Activated T-cell treated with anti-CD3 and anti-CD28 coated beads, Interleukin-2, amount 50 U/mL, for 24 hours (primary cell): ENCODE measurements around the gene PTPRM.
"Not testable (repeated sequence)": the region's sequence is repeated elsewhere in the genome, so short reads cannot be mapped to it uniquely, and the experiment has no call there.

Source experiments
- DNase-seq: peaks from one replicate; pipeline ENCODE4 v3.0.0-alpha.2; 2020
- H3K27ac Mint-ChIP-seq: 2 replicates; pipeline ENCODE4 v1.8.0; 2020; ENCODE audit warnings: mild to moderate bottlenecking, mixed read lengths
- H3K27me3 Mint-ChIP-seq: 2 replicates; pipeline ENCODE4 v1.8.0; 2020; ENCODE audit warnings: mixed read lengths
- H3K36me3 Mint-ChIP-seq: 2 replicates; pipeline ENCODE4 v1.8.0; 2020; ENCODE audit warnings: low read depth, mixed read lengths
- H3K4me1 Mint-ChIP-seq: 2 replicates; pipeline ENCODE4 v1.8.0; 2020; ENCODE audit warnings: low read depth, mixed read lengths
- H3K4me3 Mint-ChIP-seq: 2 replicates; pipeline ENCODE4 v1.8.0; 2020; ENCODE audit warnings: mild to moderate bottlenecking, moderate library complexity, mixed read lengths
- H3K9me3 Mint-ChIP-seq: 2 replicates; pipeline ENCODE4 v1.8.0; 2020; ENCODE audit warnings: mixed read lengths

PTPRM gene

DNA sequence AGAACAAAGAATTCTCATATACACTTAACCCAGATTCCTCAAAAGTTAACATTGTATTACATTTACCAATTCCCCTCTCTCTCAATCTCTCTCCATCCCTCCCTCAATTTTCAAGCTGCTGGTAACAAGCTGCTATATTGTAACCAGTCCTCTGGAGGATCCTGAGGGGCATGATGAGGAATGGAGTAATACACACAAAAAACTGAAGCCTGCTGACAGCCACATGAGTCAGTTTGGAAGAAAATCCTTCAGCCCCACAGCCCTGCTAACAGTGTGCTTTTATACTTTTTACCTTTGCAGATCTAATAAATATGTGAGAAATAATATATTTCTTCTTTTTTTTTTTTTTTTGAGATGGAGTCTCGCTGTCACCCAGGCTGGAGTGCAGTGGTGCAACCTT is 876.4 kb downstream of the PTPRM start:
- no peak overlapping the region for H3K27ac Mint-ChIP-seq
- H3K9me3 Mint-ChIP-seq = peaks cover 10% of the 10 kb centered on the region
- no peaks in the 10 kb centered on the region for H3K27me3 Mint-ChIP-seq
- DNase-seq = no peak
- no peaks in the 10 kb centered on the region for H3K36me3 Mint-ChIP-seq
- no peak overlapping the region for H3K4me3 Mint-ChIP-seq
- H3K4me1 Mint-ChIP-seq = no peaks in the 10 kb centered on the region

DNA sequence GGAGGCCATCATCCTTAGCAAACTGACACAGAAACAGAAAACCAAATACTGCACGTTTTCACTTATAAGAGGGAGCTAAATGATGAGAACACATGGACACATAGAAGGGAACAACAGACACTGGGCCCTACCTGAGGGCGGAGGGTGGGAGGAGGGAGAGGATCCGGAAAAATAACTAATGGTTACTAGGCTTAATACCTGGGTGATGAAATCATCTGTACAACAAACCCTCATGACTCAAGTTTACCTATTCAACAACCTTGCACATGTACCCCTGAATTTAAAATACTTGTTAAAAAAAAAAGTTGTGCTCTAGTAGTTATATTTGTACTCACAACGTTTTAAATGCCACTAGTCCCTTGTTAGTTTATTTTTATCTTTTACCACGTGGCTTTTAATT is 879.8 kb downstream of the PTPRM start:
- H3K9me3 Mint-ChIP-seq, DNase-seq, H3K4me1 Mint-ChIP-seq, H3K36me3 Mint-ChIP-seq, H3K27ac Mint-ChIP-seq, H3K27me3 Mint-ChIP-seq, H3K4me3 Mint-ChIP-seq: not testable (repeated sequence)

DNA sequence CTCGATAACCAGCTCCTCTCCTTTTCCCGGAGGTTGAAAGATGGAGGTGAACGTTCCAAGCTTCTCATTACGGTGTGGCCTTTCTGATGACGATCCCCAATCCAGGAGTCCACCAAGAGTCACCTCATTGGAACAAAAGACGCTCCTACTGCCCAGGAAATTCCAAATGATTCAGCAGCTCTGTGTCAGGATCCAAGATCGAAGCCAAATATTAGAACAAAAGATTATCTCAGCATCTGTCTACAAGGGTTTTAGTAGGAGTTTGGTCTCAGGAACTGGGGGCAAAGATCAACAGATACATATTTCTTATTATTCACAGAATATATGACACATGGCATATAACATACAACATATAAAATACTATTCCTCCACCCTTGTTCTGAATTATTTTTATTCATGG is 881.0 kb downstream of the PTPRM start:
- no peak overlapping the region for H3K4me3 Mint-ChIP-seq
- no peaks in the 10 kb centered on the region for H3K4me1 Mint-ChIP-seq
- no peak for DNase-seq
- no peak overlapping the region for H3K27ac Mint-ChIP-seq
- H3K36me3 Mint-ChIP-seq = no peaks in the 10 kb centered on the region
- no peaks in the 10 kb centered on the region for H3K27me3 Mint-ChIP-seq
- H3K9me3 Mint-ChIP-seq = no peaks in the 10 kb centered on the region

DNA sequence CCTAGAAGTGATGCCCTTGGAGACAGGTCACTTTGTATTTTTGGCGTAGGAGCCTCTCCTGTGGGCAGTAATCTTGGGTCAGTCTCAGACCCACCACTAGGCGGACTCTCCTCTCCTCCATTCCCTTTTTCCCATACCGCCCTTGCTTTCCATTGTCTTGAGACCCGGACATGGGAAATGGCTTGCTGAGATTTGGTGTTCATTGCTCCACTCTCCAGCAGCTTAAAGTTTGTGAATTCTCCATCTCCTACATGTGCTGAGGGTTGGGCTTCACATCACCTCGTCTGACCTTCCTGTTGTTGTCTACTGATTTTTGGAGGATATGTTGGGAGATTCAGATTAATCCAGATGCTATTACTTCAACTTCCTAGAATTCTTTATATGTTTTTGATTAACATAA is 882.9 kb downstream of the PTPRM start:
- no peak overlapping the region for H3K4me3 Mint-ChIP-seq
- no peak for DNase-seq
- no peaks in the 10 kb centered on the region for H3K4me1 Mint-ChIP-seq
- H3K27me3 Mint-ChIP-seq = no peaks in the 10 kb centered on the region
- no peaks in the 10 kb centered on the region for H3K36me3 Mint-ChIP-seq
- no peaks in the 10 kb centered on the region for H3K9me3 Mint-ChIP-seq
- no peak overlapping the region for H3K27ac Mint-ChIP-seq

DNA sequence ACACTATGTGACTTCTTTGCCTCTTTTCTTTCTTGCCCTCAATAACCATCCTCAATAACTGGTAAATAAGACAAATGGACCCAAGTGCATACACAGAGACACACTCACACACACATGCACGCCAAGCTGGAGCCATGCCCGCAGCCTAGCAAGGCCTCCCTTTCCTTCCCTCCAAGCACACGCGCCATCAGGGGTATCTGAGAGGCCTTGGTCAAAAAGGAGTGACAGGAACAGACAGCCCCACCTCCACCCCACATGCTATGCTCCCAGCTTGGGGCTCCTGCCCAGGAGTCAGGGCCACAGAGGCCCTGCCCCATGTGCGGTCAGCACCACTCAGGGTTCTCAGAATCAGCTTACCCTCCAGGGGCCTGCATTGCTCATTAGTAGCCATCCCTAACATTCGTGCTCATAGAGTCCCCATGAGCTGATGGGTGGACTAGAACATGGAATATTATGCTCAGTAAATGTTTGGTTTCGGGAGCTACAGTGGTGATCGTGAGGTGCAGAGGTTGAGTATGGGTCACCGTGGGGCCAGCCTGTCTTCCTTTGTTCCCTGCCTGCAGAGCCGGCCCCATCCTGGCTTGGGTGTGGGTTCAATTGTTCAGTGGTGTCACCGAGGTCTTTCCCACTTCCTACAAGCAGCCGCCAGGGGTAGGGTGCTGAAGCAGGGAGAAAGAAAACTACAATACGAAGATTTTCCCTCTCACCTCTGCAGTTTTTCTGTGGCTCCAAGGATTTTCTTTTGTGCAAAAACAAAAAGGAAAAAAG is 884.0 kb downstream of the PTPRM start:
- no peak overlapping the region for H3K27ac Mint-ChIP-seq

DNA sequence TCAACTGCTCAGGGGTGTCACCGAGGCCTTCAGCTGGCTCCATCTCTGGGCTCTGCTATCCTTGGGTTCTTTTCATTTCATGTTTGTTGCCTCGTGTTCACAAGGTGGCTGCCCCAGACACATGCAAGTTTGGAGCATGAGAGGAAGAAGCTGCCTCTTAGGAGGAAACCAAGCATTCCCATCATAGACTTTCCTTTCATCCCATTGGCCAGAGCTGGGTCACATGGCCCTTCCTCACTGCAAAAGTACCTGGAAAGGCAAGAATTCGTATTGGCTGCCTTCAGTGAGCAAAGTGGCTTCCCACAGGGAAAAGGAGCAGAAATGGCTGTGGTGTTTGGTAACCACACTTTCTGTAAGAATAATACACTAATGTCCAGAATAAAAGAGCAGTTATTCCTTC is 886.4 kb downstream of the PTPRM start:
- H3K9me3 Mint-ChIP-seq = no peaks in the 10 kb centered on the region
- H3K27me3 Mint-ChIP-seq = no peaks in the 10 kb centered on the region
- no peak for DNase-seq
- no peaks in the 10 kb centered on the region for H3K4me1 Mint-ChIP-seq
- H3K27ac Mint-ChIP-seq = no peak overlapping the region
- H3K36me3 Mint-ChIP-seq = no peaks in the 10 kb centered on the region
- no peak overlapping the region for H3K4me3 Mint-ChIP-seq

More for the DNA sequence above, 884.0 kb downstream of the PTPRM start:
- no peaks in the 10 kb centered on the region for H3K27me3 Mint-ChIP-seq
- no peaks in the 10 kb centered on the region for H3K9me3 Mint-ChIP-seq
- no peak for DNase-seq
- no peak overlapping the region for H3K4me3 Mint-ChIP-seq
- no peaks in the 10 kb centered on the region for H3K4me1 Mint-ChIP-seq
- H3K36me3 Mint-ChIP-seq = no peaks in the 10 kb centered on the region

DNA sequence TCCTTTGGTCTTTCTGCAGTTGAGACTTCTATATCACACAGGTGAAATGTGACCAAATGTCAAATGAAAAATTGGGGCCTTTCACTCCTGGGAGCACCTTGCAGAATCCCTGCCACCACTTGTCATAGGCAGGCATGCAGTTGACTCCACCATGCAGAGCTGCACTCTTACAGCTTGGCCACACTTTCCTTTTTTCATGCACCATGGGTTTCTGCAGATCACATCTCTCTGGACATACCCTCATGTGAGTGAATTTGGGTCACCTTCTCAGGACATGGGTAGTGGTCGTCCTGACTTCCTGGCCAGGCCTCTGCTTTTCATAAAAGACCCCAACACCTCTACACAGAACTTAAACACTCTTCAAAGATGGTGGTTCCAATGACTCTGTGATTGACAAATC is 887.0 kb downstream of the PTPRM start:
- H3K9me3 Mint-ChIP-seq = no peaks in the 10 kb centered on the region
- H3K4me3 Mint-ChIP-seq = no peak overlapping the region

DNA sequence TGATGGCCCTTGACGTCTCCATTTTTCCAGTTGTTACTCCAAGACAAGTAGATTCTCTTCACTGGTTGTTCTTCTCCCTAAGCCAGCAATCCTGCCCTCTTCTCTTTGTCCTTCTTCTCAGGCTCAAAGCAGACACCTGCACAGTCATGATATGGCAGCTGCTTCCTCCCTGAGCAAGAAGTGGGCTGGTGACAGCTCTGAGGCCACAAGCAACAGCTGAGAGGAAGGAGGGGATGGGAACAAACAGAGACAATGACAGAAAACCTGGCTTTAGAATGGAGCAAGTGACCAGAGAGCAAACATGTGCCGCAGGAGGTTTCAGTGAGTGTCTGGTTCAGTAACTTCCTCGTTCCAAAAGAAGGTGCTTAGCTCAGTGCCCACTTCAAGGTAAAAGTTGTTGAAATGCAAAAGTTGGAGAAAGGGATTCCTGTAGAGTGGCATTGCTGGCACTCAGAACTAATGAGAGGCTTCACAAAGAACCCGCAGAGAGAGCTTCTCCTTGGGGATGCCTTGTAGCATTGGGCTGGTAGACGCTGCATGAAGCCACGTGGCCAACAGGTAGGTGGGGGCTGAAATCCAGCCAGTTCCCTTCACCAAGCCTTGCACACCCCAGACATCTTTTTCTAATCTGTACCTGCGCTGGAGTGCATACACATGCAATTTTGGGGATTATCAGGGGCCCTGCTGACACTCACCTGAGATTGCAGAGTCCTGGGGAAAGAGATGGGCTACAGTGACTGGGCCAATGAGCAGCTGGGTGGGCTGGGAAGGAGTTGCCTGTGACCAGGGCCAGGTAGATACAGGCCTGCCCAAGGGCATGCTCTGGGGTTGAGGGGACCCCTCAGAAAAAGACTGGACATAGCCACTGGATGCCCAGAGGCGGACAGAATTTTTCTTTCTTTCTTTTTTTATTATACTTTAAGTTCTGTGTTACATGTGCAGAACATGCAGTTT is 888.8 kb downstream of the PTPRM start:
- no peaks in the 10 kb centered on the region for H3K36me3 Mint-ChIP-seq
- no peaks in the 10 kb centered on the region for H3K27me3 Mint-ChIP-seq
- H3K9me3 Mint-ChIP-seq = no peaks in the 10 kb centered on the region
- H3K27ac Mint-ChIP-seq = no peak overlapping the region
- no peak overlapping the region for H3K4me3 Mint-ChIP-seq
- no peak for DNase-seq
- no peaks in the 10 kb centered on the region for H3K4me1 Mint-ChIP-seq

More for the DNA sequence above, 887.0 kb downstream of the PTPRM start:
- H3K36me3 Mint-ChIP-seq = no peaks in the 10 kb centered on the region
- no peak overlapping the region for H3K27ac Mint-ChIP-seq
- no peak for DNase-seq
- H3K4me1 Mint-ChIP-seq = no peaks in the 10 kb centered on the region
- H3K27me3 Mint-ChIP-seq = no peaks in the 10 kb centered on the region
